Spleen (tissue), 7 donors: Measurements from ENCODE around the gene TTF2.

Experiments
- POLR2A ChIP-seq, 3 donors: fragments of 450-650 bp; IDR thresholded peaks; one replicate each; pipeline ENCODE4 v1.5.1; 2017; ENCODE audit warnings: antibody characterized with exemption in 3 of 3, mild to moderate bottlenecking in 1 of 3
- POLR2AphosphoS5 ChIP-seq, 3 donors: sonication (generic); formaldehyde crosslinking; IDR thresholded peaks; one replicate each; pipeline ENCODE4 v1.5.1; 2017; ENCODE audit warnings: antibody characterized with exemption in 3 of 3
- TF ChIP-seq, protein P1 (sequence below), 11 experiments: fragments of 200-600 bp in 7 of 11; fragments of 450-650 bp in 4 of 11; sonication (generic) in 4 of 11; IDR thresholded peaks in 8 of 11; conservative IDR thresholded peaks in 3 of 11; 1 replicate in 7 of 11; 2 replicates in 4 of 11; pipeline versions ENCODE4 v1.4.0 to v1.8.0; 2016 to 2021; ENCODE audit warnings: antibody characterized with exemption in 11 of 11, inconsistent platforms in 4 of 11, mild to moderate bottlenecking in 1 of 11
- donor health status: DM: no; HTN: no; CAD: no; lungs with moderate emphysema.
- donor health status: DM: no; HTN: no; CAD: no.
- donor health status: DM: no; HTN: no; CAD: no.

DNA sequence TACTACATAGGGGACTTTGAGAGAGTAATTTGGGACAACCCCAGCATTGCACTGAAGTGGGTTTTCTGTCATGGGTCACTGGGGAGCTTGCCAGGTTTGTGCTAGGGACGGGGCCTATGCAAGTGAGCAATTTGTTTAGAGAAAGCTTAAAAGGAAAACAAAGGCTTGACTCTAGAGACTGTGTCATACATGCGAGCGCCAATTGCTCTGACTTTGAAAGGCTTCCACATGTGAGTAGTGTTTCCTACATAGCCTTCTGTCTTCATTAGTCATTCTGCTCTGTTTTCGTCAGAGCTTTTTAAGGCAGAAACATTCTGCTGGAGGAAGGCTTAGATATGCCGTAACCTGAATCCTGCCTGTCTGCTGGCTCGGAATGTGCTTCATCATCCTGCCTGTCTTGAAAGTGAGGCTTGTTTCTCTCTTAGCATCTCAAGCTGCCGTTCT is 33.0 kb downstream of the TTF2 start:
- TF ChIP-seq, protein P1, sequence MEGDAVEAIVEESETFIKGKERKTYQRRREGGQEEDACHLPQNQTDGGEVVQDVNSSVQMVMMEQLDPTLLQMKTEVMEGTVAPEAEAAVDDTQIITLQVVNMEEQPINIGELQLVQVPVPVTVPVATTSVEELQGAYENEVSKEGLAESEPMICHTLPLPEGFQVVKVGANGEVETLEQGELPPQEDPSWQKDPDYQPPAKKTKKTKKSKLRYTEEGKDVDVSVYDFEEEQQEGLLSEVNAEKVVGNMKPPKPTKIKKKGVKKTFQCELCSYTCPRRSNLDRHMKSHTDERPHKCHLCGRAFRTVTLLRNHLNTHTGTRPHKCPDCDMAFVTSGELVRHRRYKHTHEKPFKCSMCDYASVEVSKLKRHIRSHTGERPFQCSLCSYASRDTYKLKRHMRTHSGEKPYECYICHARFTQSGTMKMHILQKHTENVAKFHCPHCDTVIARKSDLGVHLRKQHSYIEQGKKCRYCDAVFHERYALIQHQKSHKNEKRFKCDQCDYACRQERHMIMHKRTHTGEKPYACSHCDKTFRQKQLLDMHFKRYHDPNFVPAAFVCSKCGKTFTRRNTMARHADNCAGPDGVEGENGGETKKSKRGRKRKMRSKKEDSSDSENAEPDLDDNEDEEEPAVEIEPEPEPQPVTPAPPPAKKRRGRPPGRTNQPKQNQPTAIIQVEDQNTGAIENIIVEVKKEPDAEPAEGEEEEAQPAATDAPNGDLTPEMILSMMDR (IDR thresholded peaks at IDR 0.05 in 8 of 11, conservative IDR thresholded peaks at IDR 0.05 in 3 of 11): no peak
- TF ChIP-seq POLR2AphosphoS5 (IDR thresholded peaks at IDR 0.05) (no peak), POLR2A (IDR thresholded peaks at IDR 0.05) (no peak)
